Stimulated activated CD4-positive, alpha-beta T cell treated with anti-CD3 and anti-CD28 coated beads, Interleukin-1b, Interleukin-23, amount 100 ng/mL, for 4 hours (primary cell): ENCODE data around the gene ANKRD50.

Experiments
- DNase-seq, 2 donors: peaks; one replicate each; pipeline ENCODE4 v3.0.0-alpha.2; 2020; ENCODE audit warnings: low read depth in 2 of 2

The ANKRD50 gene, protein sequence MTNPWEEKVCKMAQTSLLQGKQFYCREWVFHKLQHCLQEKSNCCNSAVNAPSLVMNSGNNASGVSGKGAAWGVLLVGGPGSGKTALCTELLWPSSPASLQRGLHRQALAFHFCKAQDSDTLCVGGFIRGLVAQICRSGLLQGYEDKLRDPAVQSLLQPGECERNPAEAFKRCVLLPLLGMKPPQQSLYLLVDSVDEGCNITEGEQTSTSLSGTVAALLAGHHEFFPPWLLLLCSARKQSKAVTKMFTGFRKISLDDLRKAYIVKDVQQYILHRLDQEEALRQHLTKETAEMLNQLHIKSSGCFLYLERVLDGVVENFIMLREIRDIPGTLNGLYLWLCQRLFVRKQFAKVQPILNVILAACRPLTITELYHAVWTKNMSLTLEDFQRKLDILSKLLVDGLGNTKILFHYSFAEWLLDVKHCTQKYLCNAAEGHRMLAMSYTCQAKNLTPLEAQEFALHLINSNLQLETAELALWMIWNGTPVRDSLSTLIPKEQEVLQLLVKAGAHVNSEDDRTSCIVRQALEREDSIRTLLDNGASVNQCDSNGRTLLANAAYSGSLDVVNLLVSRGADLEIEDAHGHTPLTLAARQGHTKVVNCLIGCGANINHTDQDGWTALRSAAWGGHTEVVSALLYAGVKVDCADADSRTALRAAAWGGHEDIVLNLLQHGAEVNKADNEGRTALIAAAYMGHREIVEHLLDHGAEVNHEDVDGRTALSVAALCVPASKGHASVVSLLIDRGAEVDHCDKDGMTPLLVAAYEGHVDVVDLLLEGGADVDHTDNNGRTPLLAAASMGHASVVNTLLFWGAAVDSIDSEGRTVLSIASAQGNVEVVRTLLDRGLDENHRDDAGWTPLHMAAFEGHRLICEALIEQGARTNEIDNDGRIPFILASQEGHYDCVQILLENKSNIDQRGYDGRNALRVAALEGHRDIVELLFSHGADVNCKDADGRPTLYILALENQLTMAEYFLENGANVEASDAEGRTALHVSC (N-terminal part only)

DNA sequence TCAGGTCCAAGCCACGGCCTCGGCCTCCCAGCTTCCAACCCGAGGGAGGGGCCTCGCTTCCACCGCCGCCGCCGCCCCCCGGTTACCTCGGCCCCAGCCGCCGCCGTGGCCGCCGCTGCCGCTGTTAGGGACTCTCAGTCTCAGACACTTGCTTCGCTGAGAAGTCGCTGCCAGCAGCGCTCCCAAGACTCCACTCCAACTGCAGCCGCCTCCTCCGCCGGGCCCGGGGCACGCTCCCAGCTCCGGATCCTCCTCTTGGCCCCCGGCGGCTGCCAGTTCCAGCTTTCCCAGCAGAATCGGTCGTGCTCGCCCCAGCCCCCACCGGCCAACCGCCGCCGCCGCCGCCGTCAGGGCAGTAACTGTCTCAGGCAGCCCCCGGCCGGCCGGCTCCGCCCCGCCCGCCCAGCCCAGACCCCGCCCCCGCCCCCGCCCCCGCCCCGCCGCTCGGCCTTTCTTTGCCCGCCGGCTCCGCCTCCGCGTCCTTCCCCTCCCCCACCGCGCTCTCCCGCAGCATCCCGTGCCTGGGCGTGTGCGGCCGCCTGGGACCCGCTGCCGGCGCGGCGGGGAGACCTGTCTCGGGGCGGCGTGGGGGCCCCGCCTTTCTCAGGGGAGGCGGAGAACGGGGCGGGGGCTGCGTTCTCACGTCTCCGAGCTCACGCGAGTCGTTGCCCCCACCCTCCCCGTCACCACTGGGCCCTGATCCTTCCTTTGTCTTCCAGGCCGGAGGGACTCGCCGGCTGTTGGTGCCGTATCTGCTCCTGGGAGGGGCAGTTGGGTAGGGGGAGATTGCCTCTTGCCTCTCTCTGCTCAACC lies at the start of gene ANKRD50:
Gene ANKRD50, minus strand, starts transcription at position 361 of the 813 bp plus-strand sequence. CDS start 2,221 bp downstream, outside the sequence.
- peak; percentile 28 to 53 for DNase-seq

DNA sequence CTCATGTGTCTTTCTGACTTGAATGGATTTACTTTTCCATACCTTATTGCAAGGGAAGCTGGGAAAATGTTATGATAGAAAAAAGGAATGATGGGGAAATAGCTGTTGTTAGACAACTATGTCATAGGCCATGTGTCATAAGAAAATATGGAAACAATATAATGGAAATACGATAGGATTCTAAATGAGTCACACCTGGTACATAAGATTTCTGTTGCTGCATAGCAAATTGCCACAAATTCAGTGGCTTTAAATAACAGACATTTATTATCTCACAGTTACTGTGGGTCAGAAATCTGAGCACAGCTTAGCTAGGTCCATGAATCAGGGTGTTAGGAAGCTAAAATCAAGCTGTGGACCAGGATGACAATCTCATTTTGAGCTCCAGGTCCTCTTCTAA lies 44.6 kb upstream of the ANKRD50 start:
- no peak for DNase-seq

DNA sequence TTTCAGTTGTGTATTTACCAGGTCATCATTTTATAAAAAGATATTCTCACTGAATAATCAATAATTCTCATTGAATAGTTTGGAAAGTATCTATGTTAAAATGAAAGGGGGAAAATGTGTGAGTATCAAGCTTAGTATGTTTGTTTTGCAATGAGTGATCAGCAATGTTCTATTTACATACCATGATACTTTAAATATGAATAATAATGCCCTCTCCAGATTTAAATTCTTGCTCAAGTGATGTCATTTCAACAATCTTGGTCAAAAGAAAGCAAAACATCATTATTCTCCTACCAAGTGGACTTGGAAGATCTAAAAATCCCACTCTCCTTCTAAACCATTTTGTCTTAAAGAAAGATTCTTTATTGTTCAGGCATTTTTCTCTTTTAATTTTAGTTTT lies 42.1 kb upstream of the ANKRD50 start:
- no peak for DNase-seq

DNA sequence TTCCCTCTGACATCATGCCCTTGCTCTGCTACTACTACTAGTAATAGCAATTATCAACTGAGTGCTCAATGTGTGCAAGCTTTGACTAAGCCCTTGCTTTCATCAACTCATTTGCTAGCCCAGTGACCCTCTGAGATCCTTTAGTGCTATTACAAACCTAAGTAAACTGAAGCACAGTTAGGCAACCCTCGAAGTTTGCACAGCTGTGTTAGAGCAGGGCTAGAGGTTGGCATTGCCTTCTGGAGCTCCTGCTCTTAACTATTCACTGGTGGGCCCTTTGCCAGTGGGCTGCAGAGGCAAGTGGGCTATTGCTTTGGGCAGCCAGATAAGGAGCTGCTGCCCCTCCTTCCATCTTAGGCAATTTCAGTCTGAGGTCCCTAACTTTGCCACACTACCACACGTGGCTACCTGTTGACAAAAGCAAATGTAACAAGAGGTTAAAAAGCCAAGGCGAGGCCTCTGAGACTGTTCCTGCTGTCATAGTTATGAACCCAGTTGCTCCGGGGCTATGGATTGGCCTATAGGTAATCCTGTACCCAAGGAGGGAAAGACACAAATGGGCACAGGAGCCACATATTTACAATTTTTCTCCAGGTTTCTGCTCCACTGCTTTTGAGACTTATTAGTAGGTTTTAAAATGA lies 41.5 kb upstream of the ANKRD50 start:
- DNase-seq, result no peak

DNA sequence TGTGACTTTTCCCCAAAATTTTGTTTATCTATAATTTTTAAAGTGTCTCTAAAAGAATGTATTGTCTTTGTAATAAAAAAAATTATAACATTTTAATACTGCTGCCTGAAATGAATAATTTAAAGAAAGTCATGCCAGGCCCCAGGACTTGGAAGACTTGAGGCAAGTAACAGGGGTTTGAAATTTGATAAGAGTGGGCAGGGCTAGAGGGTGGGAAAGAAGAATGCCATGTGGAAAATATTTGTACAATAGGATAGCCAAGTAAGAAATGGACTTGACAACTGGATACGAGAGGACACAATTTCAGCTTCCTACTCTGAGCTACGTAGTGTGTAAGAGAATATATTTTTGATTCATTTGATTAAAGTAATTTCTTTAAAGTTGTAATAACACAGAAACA lies 36.9 kb upstream of the ANKRD50 start:
- DNase-seq, result no peak

DNA sequence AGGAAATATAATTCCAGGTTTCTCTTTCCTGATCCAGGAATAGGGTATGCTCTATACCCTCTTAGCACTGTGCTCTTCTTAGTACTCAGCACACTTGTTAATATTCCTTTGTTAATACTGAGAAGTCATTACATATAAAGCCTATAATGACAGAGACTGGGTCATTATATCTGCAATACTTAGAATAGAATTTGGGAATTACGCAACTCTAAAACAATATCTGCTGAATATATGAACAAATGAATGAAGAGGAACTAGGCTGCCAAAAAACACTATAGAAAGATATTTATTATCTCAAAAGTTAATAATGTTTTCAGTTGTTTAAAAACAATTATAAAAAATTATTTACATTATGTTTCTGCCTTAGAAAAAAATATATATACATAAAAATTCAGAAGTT lies 36.4 kb upstream of the ANKRD50 start:
- DNase-seq, result no peak

DNA sequence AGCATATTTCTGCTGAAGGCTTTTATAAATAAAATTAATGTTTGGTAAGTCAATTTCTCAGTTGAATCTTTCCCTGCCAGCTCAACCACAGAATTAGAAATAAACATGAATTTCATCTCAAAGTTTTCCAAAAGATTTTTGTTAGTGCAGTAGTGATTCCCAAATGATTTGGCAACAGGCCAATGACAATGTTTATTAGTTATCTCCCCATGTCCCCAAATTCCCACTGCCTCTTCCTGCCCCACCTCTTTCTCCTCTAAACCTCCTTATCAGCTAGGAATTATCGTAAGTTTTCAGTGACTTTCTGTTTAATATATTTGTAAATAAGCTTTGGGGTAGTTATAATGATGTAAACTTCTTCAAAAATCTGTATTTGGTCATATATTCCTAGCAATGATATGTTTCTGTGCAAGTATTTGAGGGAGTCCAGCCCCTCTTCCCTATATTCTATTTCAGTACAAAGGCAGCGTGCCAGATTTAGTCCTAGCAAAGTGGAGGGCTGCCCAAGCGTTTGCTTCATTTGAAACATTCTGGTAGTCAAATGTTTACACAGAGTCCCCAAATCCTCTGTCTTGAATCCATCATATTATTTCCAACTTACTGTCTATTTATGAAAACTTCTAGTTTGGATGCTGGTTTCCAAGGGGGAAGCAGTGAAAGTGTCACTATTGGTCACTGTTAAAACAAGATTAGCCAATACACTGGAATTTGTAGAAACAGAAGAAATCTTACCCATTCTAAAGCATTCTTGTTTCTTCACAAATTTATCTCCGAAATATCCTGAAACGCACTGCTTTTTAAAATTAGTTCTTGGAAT lies 33.7 kb upstream of the ANKRD50 start:
- DNase-seq, result no peak

DNA sequence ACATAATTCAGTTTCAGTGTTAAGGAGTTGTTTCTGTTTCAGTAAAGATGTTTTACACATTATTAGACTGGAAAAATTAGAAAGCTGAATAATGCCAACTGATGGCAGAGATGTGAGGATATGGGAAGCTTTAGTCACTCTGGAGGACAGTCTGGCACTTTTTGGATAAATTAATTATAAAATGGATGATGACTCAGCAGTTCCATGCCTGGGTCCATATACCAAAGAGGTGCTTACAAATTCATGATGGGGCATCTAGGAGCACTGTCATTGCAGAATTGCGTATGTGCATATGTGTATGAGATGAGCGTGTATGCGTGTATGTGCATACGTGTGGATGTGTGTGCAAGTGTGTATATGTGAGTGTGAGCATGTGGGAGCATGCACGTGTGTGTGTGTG lies 31.2 kb upstream of the ANKRD50 start:
- DNase-seq, result no peak

DNA sequence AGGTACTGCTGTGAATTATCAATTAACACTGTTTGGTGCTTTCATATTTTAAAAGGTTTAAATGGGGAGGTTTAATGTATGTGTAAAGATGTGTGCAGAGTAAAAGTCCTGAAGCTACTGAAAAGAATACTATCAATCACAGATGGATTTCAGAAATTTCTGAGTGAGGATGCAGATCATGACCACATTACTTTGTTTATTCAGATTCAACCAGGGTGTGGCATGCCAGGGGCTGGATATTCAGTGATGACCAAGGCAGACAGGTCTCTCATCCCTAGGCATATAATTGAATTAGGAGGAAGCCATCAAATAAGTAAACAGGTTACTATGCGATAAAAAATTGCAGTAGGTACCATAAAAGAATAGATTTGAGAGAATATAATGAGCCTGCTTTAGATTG lies 28.0 kb upstream of the ANKRD50 start:
- no peak for DNase-seq

DNA sequence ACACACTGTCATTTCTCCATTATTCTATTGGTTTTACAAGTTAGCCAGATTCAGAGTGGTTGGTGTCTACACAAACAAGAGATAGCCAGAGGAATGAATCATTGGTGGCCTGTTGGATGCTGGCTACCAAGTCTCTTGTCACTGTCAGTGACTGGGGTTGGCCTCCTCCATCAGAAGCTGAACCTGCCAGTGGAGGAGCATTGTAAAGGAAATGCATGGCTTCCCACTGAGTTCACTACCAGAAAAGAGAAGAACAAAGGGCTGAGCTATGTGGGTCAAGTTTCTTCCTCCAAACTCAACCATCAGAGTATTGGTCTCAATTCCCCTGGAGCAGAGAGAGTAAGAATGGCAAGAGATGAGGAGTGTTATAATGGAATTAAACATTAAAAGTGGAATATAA lies 26.5 kb upstream of the ANKRD50 start:
- no peak for DNase-seq

DNA sequence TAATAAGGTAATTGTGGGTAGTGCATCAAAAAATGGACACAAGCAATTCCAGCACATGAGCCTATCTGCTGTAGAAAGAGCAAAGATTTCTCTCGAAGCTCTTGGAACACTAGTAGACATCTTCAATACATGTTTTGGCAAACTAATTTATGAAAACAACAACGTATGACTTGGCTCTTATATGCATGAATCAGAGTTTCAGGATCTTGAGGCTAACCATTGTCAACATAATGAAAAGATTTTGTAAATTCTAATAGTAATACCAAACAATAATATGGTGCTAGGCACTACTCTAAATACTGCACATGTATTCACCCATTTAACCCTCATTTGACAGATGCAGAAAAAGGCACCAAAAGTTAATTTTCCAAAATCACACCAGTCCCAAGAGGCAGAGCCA lies 25.1 kb upstream of the ANKRD50 start:
- DNase-seq, result no peak

DNA sequence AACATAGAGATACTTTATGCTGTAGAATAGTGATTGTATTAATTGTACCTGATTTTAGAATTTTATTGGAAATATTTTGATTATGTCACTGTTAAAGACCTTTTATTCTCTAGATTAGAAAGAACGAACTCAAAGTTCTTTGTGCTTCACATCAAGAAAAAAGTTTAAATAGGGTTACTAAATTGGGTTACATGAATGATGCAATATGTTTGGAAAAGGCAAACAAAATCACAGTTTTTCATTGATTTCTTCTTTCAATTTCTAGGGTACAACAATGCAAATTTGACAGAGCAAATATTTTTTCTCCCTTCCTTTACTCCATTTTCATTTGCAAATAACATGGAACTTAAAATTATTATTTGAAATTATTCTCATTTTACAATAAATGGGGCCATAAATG lies 24.0 kb upstream of the ANKRD50 start:
- DNase-seq, result no peak

DNA sequence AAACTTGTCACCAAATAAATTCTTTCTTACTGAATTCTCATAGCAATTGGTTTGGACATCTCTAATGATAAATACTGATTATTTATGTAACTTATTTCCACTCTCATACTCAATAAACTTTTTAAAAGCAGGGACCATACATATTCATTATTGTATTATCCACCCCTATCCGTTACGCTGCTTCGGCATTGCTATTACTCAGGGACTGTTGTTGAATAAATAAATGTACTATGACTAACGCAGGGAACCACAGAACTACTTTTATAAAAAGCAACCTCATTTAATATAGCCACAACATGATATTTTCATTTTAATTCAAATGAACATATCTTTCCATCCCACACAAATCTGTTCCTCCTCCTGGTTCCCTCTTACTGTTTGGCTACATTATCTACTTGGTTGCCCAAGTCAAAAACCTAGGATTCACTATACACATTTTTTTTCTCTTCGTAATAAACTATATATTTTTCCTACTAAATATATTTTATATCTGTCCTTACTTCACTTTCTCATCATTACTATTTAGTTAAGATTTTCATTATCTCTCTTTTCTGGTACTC lies 14.9 kb upstream of the ANKRD50 start:
- no peak for DNase-seq

DNA sequence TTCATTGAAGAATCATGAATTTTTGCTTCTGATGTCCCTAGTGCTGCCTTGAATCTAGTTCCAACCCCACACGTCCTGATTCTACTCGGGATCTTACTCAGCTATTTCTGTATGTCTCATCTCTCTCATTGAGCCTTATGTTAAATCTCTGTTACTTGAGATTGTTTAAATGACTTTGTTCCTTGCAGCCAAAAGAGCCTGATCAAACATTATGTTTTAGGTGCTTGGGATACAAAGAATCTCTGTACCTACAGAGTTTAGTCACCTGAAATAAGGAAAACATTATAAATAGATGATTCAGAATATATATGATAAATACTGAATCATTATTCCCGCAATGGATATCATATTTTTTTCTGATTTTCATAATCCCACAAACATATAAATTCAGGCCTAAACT lies 13.7 kb upstream of the ANKRD50 start:
- DNase-seq, result no peak

DNA sequence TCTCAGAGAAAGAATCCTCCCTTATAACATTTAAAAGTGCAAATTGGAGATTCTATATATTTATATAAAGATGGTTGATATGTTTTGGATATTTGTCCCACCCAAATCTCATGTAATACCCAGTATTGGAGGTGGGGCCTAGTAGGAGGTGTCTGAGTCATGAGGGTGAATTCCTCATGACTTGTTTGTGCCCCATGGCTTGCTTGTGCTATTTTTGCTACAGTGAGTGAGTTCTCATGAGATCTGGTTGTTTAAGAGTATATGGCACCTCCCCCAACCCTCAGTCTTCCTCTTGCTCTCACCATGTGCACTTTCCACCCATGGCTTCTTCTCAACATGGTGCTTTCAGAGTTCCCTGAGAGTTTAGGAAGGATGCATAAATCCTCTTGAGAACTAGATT lies 9.5 kb upstream of the ANKRD50 start:
- no peak for DNase-seq

DNA sequence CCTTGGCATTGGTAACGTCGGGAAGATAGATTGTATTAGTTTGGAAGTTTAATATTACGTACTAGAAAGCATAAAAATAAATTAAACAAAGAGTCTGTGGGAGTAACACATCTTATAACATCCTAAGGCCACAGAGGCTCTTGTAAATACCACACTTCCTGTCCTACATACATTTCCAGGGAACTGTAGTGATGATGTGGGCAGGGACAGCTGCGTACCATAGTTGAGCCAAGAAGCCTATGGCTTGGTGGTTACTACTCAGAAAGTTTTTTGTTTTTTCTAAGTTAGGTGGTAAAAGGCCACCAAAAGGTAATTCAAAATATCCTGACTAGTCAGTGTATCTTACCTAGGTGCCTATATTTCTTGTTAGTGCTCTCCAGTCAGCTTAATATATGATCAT lies 4.6 kb upstream of the ANKRD50 start:
- DNase-seq, result no peak

DNA sequence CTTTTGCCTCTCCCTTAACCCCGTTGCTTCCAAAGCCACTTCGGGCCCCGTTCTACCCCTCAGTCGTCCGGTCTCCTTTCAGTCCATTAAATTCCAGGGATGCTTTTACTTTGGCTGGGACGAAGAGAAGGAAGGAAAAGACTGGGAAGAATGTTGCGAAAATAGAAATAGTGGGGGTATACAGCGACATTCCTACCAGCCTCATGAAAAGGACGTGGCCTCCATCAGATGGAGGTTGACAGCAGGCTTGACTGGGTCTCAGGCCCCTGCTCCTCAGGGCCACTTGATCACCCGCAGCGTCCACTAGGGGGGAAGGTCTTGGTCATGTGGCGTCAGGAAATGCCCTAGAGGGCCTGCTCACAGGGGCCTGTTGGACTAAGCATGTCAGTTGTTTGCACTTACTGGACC lies 657 bp upstream of the ANKRD50 start:
- DNase-seq, result no peak

DNA sequence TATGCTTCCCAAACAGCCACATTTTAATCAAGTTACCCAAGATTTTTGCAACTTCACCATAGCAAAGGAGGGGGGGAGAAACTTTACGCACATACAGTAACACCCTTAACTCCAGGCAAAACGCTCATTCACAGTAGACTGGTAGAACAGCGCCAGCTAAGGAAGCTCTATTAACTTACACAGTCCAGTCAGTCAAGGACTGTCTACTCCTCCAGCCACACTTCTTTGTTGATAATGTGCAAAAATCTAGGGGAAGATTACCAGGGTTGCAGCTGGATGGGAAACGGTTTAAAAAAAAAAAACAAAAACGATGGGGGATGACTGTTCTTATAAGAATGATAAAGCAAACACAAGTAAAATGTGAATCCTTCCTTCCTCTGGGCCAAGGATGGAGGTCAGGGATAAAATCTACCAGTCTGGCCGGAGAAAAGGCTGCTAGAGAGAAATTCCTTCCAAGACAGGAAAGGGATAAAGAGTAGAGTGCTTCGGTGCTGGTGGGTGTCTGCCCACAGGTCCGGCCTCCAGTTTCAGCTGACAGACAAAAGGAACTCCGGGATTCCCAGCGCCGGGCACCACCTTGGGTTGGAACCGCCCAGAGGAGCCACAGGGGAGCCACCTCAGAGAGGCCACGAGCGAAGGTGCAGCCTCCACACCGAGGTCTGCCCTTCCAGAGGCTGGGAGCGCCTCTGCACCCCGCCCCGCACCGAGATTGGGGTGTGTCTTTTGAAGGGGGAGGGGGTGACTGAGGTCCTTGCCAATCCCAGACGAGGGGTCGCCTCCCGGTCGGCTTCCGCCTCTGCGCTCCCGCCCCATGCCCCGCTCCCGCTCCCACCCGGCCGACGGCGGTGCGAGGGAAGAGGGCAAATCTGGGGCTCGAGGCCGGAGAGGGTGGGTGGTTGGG lies 811 bp downstream of the ANKRD50 start:
- DNase-seq, result peak in 1 of 2 donors; percentile 7

DNA sequence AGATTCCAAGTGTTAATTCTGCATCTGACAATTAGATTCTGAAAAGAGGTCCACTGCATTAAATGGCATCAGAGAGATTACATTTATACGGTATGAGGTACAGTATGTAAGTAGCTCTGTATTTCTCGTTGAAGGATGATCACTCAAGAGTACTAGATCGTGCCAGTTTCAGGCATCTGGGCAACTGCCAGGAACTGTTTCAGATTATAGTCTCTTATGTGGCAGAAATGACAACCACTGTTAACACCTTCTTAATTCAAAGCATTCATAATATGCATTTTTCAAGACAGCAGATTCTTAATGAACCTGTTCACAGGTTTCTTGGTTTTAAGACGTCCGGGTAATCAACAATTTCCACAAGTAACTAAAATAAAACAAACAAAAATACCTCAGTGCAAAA lies 1.6 kb downstream of the ANKRD50 start:
- no peak for DNase-seq
